ENCODE data around the gene RNF19B. TPM values are rescaled to one million over a fixed set of nuclear protein-coding genes. Genes with fewer than 3 reads are reported as not detected.
A peak's percentile ranks its signal among the peaks of the same experiment; 100 is the strongest.

Gene RNF19B
- total and polyA plus RNA-seq, 2 of the 13 experiments (the other 11 are each of a cell fraction or from before 2014, with no cell fraction given) = 15.3 to 22.5 TPM

GRCh38 chr1:32964461-32965250 lies at the start of gene RNF19B (continued):
- TF ChIP-seq ZBTB40 (IDR thresholded peaks at IDR 0.05) = no peak
- peak; percentile 41 for TF ChIP-seq ZBTB40 (CRISPR knock-in tag; IDR thresholded peaks at IDR 0.05)
- TF ChIP-seq ASH2L (IDR thresholded peaks at IDR 0.05; ENCODE audit: insufficient read length, low read depth, low read length) = peak; percentile 30
- no peak for TF ChIP-seq ZNF281 (CRISPR knock-in tag; IDR thresholded peaks at IDR 0.05; ENCODE audit: borderline replicate concordance)
- no peak for TF ChIP-seq ZNF710 (CRISPR knock-in tag; IDR thresholded peaks at IDR 0.05; ENCODE audit: borderline replicate concordance)
- TF ChIP-seq HDAC1 (CRISPR knock-in tag; IDR thresholded peaks at IDR 0.05) = no peak; the same call in 1 of the 2 replicates
- TF ChIP-seq GATA4 (IDR thresholded peaks at IDR 0.05; ENCODE audit: borderline replicate concordance, low read depth) = peak; percentile 88
- peak; percentile 75 for TF ChIP-seq TEAD3 (CRISPR knock-in tag; optimal IDR thresholded peaks at IDR 0.05; ENCODE audit: borderline replicate concordance)
- TF ChIP-seq ZNF451 (CRISPR knock-in tag; IDR thresholded peaks at IDR 0.05) = no peak
- no peak for TF ChIP-seq MZF1 (CRISPR knock-in tag; IDR thresholded peaks at IDR 0.05; ENCODE audit: borderline replicate concordance)
- no peak for TF ChIP-seq KLF13 (CRISPR knock-in tag; IDR thresholded peaks at IDR 0.05)
- peak; percentile 56 for TF ChIP-seq RXRB (CRISPR knock-in tag; IDR thresholded peaks at IDR 0.05; ENCODE audit: borderline replicate concordance)
- no peak for TF ChIP-seq ZNF670 (CRISPR knock-in tag; IDR thresholded peaks at IDR 0.05; ENCODE audit: borderline replicate concordance)
- no peak for TF ChIP-seq ZNF7 (CRISPR knock-in tag; IDR thresholded peaks at IDR 0.05)
- 0 out of 2 replicates have a peak, but pooled peaks have one; percentile 39 for TF ChIP-seq ZNF878 (CRISPR knock-in tag; IDR thresholded peaks at IDR 0.05)
